Neural cell (in vitro differentiated cells): ENCODE data around the gene CYP11A1. TPM values are rescaled to one million over a fixed set of nuclear protein-coding genes. Genes with fewer than 3 reads are reported as not detected.

Experiments used
- H2AFZ ChIP-seq: fragments of 200-600, 300-800 bp; sonication (generic), shearing (Covaris generic); 2 replicates; pipeline ENCODE4 v1.6.0; 2014; ENCODE audit warnings: low read depth, mild to moderate bottlenecking, antibody characterized with exemption, low read length, moderate library complexity
- H3F3A ChIP-seq: fragments of 200-600 bp; shearing (Covaris generic); 2 replicates; pipeline ENCODE4 v1.6.1; 2016; ENCODE audit warnings: mild to moderate bottlenecking, moderate library complexity, mixed read lengths, antibody characterized with exemption, low read length; ENCODE audit not compliant: insufficient read depth, poor library complexity, severe bottlenecking
- H3K27ac ChIP-seq: fragments of 200-600, 300-800 bp; sonication (generic), shearing (Covaris generic); 2 replicates; pipeline ENCODE4 v1.5.1; 2014; ENCODE audit warnings: mild to moderate bottlenecking, low read length, moderate library complexity
- H3K27me3 ChIP-seq: fragments of 300-800, 200-600 bp; sonication (generic), shearing (Covaris generic); 2 replicates; pipeline ENCODE4 v1.6.0; 2014; ENCODE audit warnings: mild to moderate bottlenecking, low read depth, low read length, moderate library complexity; ENCODE audit not compliant: insufficient read depth
- H3K36me3 ChIP-seq: fragments of 300-800, 200-600 bp; sonication (generic), shearing (Covaris generic); 2 replicates; pipeline ENCODE4 v1.5.1; 2014; ENCODE audit warnings: mild to moderate bottlenecking, antibody characterized with exemption, low read length, moderate library complexity; ENCODE audit not compliant: insufficient read depth
- H3K4me2 ChIP-seq: fragments of 300-800, 200-600 bp; sonication (generic), shearing (Covaris generic); 2 replicates; pipeline ENCODE4 v1.6.0; 2014; ENCODE audit warnings: mild to moderate bottlenecking, low read length
- H3K4me3 ChIP-seq: fragments of 300-800, 200-600 bp; sonication (generic), shearing (Covaris generic); 2 replicates; pipeline ENCODE4 v1.5.1; 2014; ENCODE audit warnings: mild to moderate bottlenecking, low read length, moderate library complexity
- H3K79me2 ChIP-seq: fragments of 200-600 bp; shearing (Covaris generic); replicated peaks from 2 replicates; pipeline ENCODE4 v1.6.0; 2014; ENCODE audit warnings: mild to moderate bottlenecking, low read length, moderate library complexity; ENCODE audit not compliant: insufficient read depth
- H3K9ac ChIP-seq: fragments of 300-800, 200-600 bp; sonication (generic), shearing (Covaris generic); 2 replicates; pipeline ENCODE4 v1.6.1; 2016; ENCODE audit warnings: mild to moderate bottlenecking, low read length, mixed read lengths
- H3K9me2 ChIP-seq: fragments of 200-600 bp; shearing (Covaris generic); 2 replicates; pipeline ENCODE4 v1.6.1; 2016; ENCODE audit warnings: mild to moderate bottlenecking, low read length, mixed read lengths; ENCODE audit not compliant: insufficient read depth
- H3K9me3 ChIP-seq: fragments of 200-600, 300-800 bp; sonication (generic), shearing (Covaris generic); 2 replicates; pipeline ENCODE4 v1.6.1; 2016; ENCODE audit warnings: mild to moderate bottlenecking, mixed run types, low read length, moderate library complexity, mixed read lengths
- H4K20me1 ChIP-seq: fragments of 200-600 bp; shearing (Covaris generic); 2 replicates; pipeline ENCODE4 v1.6.1; 2016; ENCODE audit warnings: mild to moderate bottlenecking, mixed run types; ENCODE audit not compliant: insufficient read depth
- EZH2 ChIP-seq: fragments of 200-600, 300-800 bp; shearing (Covaris generic), sonication (generic); IDR thresholded peaks from 2 replicates; pipeline ENCODE4 v1.6.1; 2014; ENCODE audit warnings: antibody characterized with exemption, low read length, borderline replicate concordance, mild to moderate bottlenecking; ENCODE audit not compliant: insufficient read depth, poor library complexity, severe bottlenecking
- MXI1 ChIP-seq: fragments of 450-650 bp; conservative IDR thresholded peaks from 2 replicates; pipeline ENCODE4 v1.6.1; 2014; ENCODE audit warnings: antibody characterized with exemption, mild to moderate bottlenecking; ENCODE audit not compliant: poor library complexity, severe bottlenecking
- POLR2AphosphoS5 ChIP-seq: IDR thresholded peaks from 2 replicates; pipeline ENCODE4 v1.6.1; 2012
- RAD21 ChIP-seq: fragments of 450-650 bp; conservative IDR thresholded peaks from 2 replicates; pipeline ENCODE4 v1.6.1; 2014; ENCODE audit warnings: antibody characterized with exemption, mild to moderate bottlenecking, moderate library complexity
- REST ChIP-seq: IDR thresholded peaks from 2 replicates; pipeline ENCODE4 v1.6.1; 2012; ENCODE audit warnings: borderline replicate concordance
- SMC3 ChIP-seq: fragments of 450-650 bp; conservative IDR thresholded peaks from 2 replicates; pipeline ENCODE4 v1.6.1; 2014; ENCODE audit warnings: antibody characterized with exemption, mild to moderate bottlenecking, moderate library complexity; ENCODE audit not compliant: poor library complexity
- TAF1 ChIP-seq: IDR thresholded peaks from 2 replicates; pipeline ENCODE4 v1.6.1; 2012; ENCODE audit warnings: low read depth
- polyA plus RNA-seq: library from polyadenylated mRNA; depleted of rRNA; stranded (reverse); fragments of >200 nt; gene quantifications from 2 replicates; pipeline ENCODE4 v1.2.3, GENCODE V29; 2014
- TF ChIP-seq, protein P1 (sequence below): fragments of 450-650 bp; IDR thresholded peaks from 2 replicates; pipeline ENCODE4 v1.5.1; 2014; ENCODE audit warnings: antibody characterized with exemption, mild to moderate bottlenecking, moderate library complexity; ENCODE audit not compliant: poor library complexity, severe bottlenecking

Gene CYP11A1
- polyA plus RNA-seq, 1 donor from 2014 or later, result not detected

GRCh38 chr15:74378848-74379247, 11.4 kb upstream of the CYP11A1 start:
- no peaks in the 10 kb centered on the region for H3K27me3 ChIP-seq
- no peaks in the 10 kb centered on the region for H4K20me1 ChIP-seq
- no peak for TF ChIP-seq REST
- no peak for TF ChIP-seq TAF1
- no peak for TF ChIP-seq RAD21
- TF ChIP-seq POLR2AphosphoS5, result no peak
- no peak for TF ChIP-seq SMC3
- no peak for TF ChIP-seq EZH2
- TF ChIP-seq, protein P1, sequence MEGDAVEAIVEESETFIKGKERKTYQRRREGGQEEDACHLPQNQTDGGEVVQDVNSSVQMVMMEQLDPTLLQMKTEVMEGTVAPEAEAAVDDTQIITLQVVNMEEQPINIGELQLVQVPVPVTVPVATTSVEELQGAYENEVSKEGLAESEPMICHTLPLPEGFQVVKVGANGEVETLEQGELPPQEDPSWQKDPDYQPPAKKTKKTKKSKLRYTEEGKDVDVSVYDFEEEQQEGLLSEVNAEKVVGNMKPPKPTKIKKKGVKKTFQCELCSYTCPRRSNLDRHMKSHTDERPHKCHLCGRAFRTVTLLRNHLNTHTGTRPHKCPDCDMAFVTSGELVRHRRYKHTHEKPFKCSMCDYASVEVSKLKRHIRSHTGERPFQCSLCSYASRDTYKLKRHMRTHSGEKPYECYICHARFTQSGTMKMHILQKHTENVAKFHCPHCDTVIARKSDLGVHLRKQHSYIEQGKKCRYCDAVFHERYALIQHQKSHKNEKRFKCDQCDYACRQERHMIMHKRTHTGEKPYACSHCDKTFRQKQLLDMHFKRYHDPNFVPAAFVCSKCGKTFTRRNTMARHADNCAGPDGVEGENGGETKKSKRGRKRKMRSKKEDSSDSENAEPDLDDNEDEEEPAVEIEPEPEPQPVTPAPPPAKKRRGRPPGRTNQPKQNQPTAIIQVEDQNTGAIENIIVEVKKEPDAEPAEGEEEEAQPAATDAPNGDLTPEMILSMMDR, result no peak
- no peak for TF ChIP-seq MXI1
- no peak overlapping the region for H3K4me2 ChIP-seq
- H3K9me3 ChIP-seq, result no peaks in the 10 kb centered on the region
- H3K9me2 ChIP-seq, result no peaks in the 10 kb centered on the region
- no peaks in the 10 kb centered on the region for H3K79me2 ChIP-seq
- no peaks in the 10 kb centered on the region for H3F3A ChIP-seq
- H2AFZ ChIP-seq, result no peak overlapping the region
- no peaks in the 10 kb centered on the region for H3K36me3 ChIP-seq
- H3K9ac ChIP-seq, result no peak overlapping the region
- no peak overlapping the region for H3K27ac ChIP-seq
- H3K4me3 ChIP-seq, result no peak overlapping the region

DNA sequence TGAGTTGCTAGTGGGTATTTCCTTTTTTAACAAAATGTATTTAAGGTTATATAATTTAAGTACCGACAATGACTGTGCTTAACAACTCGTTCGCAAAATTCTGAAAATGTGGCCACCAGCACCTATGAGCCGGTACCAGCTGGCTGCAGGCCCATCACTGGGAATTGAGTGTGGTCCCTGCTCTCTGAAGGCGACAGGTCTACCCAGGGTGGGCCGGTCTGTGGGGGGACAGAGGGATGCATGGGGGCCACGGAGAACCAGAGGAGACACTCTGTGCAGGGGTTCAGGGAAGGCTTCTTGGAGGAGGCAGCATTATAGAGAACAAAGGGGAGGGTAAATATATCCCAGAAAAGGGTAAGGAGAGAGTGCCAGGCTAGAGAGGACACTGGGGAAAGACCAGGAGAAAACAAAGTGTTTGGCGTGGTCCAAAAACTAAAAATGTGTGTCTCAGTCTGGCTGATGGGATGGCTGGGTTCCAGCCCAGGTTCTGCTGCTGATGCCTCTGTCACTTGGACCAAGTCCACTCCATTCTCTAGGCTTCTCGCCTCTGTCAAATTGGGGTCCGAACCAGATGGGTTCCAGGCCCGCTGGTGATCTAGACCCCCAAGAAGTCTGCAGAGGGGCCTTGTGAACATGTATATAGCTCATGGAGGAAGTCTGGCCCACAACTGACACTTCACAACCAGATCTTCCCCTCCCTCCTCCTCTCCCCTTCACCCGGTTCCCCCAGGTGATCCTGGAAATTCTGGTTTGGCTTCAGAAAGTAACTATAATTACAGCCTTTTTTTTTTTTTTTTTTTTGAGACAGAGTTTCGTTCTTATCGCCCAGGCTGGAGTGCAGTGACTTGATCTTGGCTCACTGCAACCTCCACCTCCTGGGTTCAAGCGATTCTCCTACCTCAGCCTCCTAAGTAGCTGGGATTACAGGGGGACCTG, 10.7 kb upstream of the CYP11A1 start:
- Histone ChIP-seq H3K4me3 (no peak overlapping the region), H3K27me3 (no peaks in the 10 kb centered on the region), H3K36me3 (no peaks in the 10 kb centered on the region), H4K20me1 (no peaks in the 10 kb centered on the region), H3K9ac (no peak overlapping the region), H2AFZ (no peak overlapping the region), H3K9me2 (no peaks in the 10 kb centered on the region), H3K9me3 (no peaks in the 10 kb centered on the region), H3F3A (no peaks in the 10 kb centered on the region), H3K4me2 (no peak overlapping the region), H3K79me2 (no peaks in the 10 kb centered on the region), H3K27ac (no peak overlapping the region)
- TF ChIP-seq SMC3 (no peak), EZH2 (no peak)
